A673 (cell line): ENCODE measurements around the gene OR2H1.

Experiments
- EZH2 ChIP-seq: fragments of 200-600 bp; sonication (generic); IDR thresholded peaks from 2 replicates; pipeline ENCODE4 v1.6.1; 2017; ENCODE audit warnings: borderline replicate concordance, low read depth, mild to moderate bottlenecking, mixed read lengths, antibody characterized with exemption, low read length; ENCODE audit not compliant: poor library complexity, severe bottlenecking
- TF ChIP-seq, protein P1 (sequence below): fragments of 300-800, 200-600 bp; sonication (generic); conservative IDR thresholded peaks from 2 replicates; pipeline ENCODE4 v1.5.1; 2017; ENCODE audit warnings: low read depth, mild to moderate bottlenecking, antibody characterized with exemption, low read length, moderate library complexity, mixed read lengths

DNA sequence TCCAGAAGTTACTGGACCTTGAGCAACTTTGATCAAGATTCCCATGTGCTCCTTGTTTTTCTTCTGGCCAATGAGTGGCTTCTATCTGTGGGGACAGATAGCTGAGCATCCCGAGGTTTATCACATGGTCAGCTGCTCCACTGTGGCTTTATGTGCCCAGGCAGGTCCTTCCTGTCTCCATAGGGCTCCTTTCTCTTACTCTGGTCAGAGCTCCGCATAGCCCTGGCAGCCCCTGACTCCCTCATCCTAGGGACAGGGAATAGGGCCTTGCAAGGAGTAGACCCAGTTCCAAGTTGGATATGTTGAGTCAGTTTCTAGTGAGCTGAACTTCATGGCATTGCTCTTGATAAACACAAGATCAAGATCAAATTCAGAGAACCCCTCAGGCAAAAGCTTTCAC, 37.2 kb downstream of the OR2H1 start:
- TF ChIP-seq, protein P1, sequence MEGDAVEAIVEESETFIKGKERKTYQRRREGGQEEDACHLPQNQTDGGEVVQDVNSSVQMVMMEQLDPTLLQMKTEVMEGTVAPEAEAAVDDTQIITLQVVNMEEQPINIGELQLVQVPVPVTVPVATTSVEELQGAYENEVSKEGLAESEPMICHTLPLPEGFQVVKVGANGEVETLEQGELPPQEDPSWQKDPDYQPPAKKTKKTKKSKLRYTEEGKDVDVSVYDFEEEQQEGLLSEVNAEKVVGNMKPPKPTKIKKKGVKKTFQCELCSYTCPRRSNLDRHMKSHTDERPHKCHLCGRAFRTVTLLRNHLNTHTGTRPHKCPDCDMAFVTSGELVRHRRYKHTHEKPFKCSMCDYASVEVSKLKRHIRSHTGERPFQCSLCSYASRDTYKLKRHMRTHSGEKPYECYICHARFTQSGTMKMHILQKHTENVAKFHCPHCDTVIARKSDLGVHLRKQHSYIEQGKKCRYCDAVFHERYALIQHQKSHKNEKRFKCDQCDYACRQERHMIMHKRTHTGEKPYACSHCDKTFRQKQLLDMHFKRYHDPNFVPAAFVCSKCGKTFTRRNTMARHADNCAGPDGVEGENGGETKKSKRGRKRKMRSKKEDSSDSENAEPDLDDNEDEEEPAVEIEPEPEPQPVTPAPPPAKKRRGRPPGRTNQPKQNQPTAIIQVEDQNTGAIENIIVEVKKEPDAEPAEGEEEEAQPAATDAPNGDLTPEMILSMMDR = no peak
- no peak for TF ChIP-seq EZH2
